GM12874 (cell line): Measurements from ENCODE around the gene PTPRCAP.

Experiments
- TF ChIP-seq, protein P1 (sequence below): IDR thresholded peaks from 2 replicates; pipeline ENCODE4 v1.5.1; 2011; ENCODE audit warnings: low read depth, mild to moderate bottlenecking, control low read depth, low read length, moderate library complexity; ENCODE audit not compliant: insufficient read depth

The PTPRCAP gene

DNA sequence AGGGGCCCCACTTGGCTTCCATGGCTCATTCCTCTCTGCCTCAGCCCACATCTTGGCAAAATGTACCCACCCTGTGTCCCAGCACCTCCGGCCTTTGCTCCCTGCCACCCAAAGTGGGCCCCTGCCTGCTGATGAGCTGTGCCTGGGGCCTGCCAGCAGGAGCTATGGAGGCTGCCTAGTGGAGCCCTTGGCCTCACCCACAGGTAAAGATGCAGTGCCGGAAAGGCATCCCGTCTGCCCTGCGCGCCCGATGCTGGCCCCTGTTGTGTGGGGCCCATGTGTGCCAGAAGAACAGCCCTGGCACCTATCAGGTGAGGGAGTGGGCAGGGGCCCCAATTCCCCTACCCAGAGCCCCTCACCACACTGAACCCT, 32.3 kb downstream of the PTPRCAP start:
- TF ChIP-seq, protein P1, sequence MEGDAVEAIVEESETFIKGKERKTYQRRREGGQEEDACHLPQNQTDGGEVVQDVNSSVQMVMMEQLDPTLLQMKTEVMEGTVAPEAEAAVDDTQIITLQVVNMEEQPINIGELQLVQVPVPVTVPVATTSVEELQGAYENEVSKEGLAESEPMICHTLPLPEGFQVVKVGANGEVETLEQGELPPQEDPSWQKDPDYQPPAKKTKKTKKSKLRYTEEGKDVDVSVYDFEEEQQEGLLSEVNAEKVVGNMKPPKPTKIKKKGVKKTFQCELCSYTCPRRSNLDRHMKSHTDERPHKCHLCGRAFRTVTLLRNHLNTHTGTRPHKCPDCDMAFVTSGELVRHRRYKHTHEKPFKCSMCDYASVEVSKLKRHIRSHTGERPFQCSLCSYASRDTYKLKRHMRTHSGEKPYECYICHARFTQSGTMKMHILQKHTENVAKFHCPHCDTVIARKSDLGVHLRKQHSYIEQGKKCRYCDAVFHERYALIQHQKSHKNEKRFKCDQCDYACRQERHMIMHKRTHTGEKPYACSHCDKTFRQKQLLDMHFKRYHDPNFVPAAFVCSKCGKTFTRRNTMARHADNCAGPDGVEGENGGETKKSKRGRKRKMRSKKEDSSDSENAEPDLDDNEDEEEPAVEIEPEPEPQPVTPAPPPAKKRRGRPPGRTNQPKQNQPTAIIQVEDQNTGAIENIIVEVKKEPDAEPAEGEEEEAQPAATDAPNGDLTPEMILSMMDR: no peak

DNA sequence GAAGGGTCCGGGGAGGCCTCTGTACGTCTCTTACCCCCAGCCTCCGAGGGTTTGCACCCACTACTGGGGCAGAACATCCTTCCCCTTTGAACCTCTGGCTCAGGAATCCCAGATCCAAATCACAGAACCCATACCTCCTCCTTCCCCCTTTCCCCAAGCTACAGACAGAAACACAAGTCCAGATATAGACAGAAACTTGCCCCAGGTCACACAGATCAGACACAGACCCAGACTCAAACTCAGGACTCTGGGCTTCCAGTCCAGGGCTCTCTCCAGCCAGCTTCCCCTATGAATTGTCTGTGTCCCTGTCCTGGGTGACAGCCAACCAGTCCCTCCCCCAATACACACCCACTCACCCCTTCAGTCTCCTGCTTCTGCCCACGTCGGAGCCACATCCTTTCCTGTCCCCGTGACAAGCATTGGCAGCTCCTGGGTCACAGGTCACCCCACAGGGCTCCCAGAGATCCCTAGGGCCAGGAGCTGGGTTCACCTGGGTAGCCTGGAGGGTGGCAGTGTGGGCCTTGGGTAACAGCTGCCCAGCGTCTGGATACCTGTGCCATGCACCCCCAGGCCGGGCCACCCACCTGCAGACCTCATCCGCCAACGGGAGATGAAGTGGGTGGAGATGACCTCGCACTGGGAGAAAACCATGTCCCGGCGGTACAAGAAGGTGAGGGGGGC, 32.8 kb downstream of the PTPRCAP start:
- TF ChIP-seq, protein P1: no peak

DNA sequence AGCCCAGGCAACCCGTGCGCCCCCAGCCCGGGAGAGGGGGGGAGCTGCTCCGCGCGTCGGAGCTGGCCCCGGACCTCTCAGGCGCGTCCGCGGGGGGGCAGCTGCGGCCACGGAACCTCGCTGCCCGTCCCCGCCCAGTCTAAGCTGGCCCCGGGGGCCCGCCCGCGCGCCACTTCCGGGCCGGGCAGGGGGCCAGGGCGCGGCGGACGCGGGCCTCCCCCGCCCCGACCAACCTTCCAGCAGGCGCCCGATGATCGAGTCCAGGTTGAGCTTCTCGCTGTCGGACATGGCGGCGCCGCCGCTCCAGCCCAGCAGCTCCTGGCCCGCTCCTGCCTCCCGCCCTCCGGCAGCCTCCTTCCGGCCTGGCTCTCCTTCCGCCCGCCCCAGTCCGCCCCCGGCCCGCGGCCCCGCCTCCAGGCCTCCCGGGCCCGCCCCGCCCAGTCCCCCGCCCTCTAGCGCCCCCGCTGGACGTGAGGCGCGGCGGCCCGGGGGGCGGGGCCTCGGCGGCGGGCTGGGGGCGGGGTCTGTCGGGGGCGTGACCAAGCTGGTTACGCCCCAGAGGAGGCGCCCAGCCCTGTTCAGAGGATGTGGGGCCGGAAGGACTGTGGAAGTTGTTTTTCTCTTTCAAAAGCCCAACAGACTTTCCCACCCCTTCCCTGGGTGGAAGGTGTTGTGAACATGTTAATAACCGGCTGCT, 35.8 kb downstream of the PTPRCAP start, which contains the start of gene PPP1CA:
Gene PPP1CA (minus strand): TSS at position 364 of the 697 bp plus-strand sequence. CDS start 76 bp downstream, at position 288.
- TF ChIP-seq, protein P1: peak; percentile 26; the same call in 1 of the 2 replicates

DNA sequence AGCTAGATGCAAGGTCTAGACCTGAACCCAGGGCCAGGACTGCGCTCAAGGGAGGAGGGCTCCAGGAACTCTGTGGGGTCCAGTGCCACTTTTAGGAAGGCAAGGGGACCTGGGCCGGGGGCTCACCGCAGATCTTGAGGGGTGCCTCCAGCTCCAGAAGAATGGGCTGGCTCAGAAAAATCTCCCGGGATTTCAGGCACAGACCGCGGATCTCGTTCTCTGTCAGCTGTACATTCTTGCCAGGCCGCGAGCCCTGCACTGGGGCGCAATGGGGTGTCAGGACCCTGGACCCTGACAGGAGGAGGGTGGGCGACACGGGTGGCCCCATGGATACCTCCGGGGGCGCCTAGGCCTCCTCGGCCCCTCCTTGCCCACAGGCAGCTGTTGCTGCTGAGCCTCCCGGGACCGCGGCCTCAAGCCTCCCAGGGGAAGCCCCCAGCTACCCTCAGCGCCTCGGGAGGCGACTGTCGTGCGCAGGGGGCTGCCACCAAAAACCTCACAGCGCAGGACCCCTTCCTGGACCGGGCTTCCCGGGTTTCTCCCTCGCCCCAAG, 36.5 kb downstream of the PTPRCAP start:
- TF ChIP-seq, protein P1: no peak

DNA sequence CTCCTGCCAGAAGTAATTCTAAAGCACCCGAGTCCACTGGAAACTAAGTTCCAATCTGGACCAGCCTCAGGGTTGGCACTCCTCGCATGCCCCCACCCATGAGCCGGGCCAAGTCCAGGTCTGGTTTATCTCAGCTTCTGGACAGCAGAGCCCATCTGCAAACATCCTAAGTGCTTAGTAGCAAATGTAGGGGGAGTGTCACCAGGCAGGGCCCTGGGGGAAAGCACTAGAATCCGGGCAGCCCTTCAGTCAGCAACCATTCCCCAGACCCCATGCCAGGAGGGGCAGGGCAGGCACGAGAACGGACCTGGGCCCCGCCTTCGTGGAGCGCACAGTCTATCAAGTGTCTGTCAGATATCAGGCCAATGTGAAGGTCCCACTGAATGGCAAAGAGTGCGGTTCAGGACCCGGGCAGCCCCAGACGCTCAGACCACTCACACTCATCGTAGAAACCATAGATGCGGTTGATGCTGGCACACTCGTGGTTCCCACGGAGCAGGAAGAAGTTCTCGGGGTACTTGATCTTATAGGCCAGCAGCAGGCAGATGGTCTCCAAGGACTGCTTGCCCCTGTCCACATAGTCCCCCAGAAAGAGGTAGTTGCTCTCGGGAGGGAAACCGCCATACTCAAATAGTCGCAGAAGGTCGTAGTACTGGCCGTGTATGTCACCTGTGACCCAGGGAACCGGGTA, 37.1 kb downstream of the PTPRCAP start:
- TF ChIP-seq, protein P1: no peak

DNA sequence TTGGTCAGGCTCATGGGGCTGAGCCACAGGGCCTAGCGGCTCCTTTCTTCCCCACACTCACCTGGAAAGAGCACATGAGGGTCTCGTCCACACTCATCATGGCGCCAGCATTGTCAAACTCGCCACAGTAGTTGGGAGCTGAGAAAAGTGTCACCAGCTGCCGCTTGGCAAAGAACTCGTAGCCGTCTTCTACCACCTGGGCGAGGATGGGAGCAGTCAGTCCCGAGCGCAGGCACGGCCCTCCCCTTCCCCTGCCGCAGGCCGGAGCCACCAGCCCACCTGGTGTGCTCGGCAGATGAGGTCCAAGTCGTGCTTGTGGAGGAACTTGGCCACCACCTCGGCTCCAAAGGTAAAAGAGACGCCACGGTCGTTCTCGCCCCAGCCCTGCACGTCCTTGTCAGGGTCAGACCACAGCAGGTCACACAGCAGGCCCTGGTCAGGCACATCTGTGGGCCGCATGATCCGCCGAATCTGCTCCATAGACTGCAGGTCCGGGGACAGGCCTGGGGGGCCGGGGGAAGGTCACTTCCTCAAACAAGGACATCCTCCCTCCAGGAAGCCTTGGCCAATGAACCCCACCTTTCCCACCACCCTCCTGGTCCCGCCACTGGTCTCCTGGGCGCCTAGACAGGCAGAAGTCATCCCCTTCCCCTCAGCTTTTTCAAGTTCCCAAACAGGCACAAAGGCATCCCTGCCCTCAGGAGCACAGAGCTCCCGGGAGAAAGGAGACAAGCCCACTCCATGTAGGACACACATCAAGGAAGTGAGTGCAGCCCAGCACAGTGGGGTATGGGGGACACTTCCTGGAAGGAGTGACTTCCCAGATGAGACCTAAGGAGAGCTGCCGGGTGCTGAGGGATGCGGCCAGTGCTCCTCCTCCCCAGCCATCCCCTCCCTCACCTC, 38.6 kb downstream of the PTPRCAP start:
- TF ChIP-seq, protein P1: no peak
